HepG2 (cell line): Measurements from ENCODE around the gene CCDC74A. TPM values are rescaled to one million over a fixed set of nuclear protein-coding genes. Genes with fewer than 3 reads are reported as not detected.
"Not testable (repeated sequence)": the region's sequence is repeated elsewhere in the genome, so short reads cannot be mapped to it uniquely, and the experiment has no call there.

Source experiments
- ATAC-seq: fragments of 200-7000 bp; cut with Tn5 transposase; 3 replicates; pipeline ENCODE4 v1.9.1; 2020; ENCODE audit warnings: mild to moderate bottlenecking, moderate library complexity
- BruUV-seq: library from RNA; stranded (reverse); fragments of 400-500 nt; replicated peaks from 2 replicates; lab custom pipeline; 2021; lab: Mats Ljungman, UMichigan
- CTCF ChIA-PET: fragments of 300-600 bp; formaldehyde crosslinking; extraction: SDS; loops from one replicate; lab custom pipeline; 2021; ENCODE audit warnings: low total read pairs, inconsistent platforms, low intra/inter-chr PET ratio; lab: Yijun Ruan, JAX
- POLR2A ChIA-PET: fragments of 350-600 bp; sonication (Branson Sonifier 250); formaldehyde crosslinking; loops from one replicate; lab custom pipeline; 2020; ENCODE audit warnings: antibody characterized with exemption, inconsistent platforms; lab: Yijun Ruan, JAX
- DNase-seq: peaks from one replicate; pipeline ENCODE4 v3.0.0-alpha.2; 2015; ENCODE audit warnings: low spot score
- FAIRE-seq: peaks from 3 replicates; lab custom pipeline; 2011; peaks lifted over from hg19 to GRCh38; lab: Jason Lieb, UNC
- H2AFZ ChIP-seq: one replicate; pipeline ENCODE4 v1.6.1; 2011; ENCODE audit warnings: low read length, inconsistent platforms
- H3K27ac ChIP-seq: fragments of 300-600 bp; 3 replicates; pipeline ENCODE4 v1.8.0; 2011; ENCODE audit warnings: mixed run types, mild to moderate bottlenecking, mixed read lengths, low read length, inconsistent platforms; ENCODE audit not compliant: insufficient read depth; ENCODE audit errors: extremely low read length
- H3K27me3 ChIP-seq, 2 experiments: fragments of 200-600 bp in 1 of 2; 2 replicates in 1 of 2; 3 replicates in 1 of 2; pipeline versions ENCODE4 v1.6.0 to v1.8.0; 2011; ENCODE audit warnings: low read length in 2 of 2, mild to moderate bottlenecking in 2 of 2, moderate library complexity in 2 of 2, inconsistent platforms in 1 of 2; ENCODE audit not compliant: insufficient read depth in 2 of 2, control insufficient read depth in 1 of 2
- H3K36me3 ChIP-seq, 2 experiments: fragments of 200-600 bp in 1 of 2; replicated peaks in 1 of 2; 2 replicates in 1 of 2; 3 replicates in 1 of 2; pipeline versions ENCODE4 v1.5.1 to v1.8.0; 2011; ENCODE audit warnings: low read length in 2 of 2, inconsistent platforms in 1 of 2; ENCODE audit not compliant: insufficient read depth in 2 of 2, control insufficient read depth in 1 of 2
- H3K4me1 ChIP-seq: 2 replicates; pipeline ENCODE4 v1.5.1; 2012; ENCODE audit warnings: low read length, inconsistent platforms; ENCODE audit not compliant: insufficient read depth
- H3K4me2 ChIP-seq: 2 replicates; pipeline ENCODE4 v1.6.0; 2011; ENCODE audit warnings: low read depth, low read length, inconsistent platforms
- H3K4me3 ChIP-seq, 3 experiments: fragments of 200-600 bp in 1 of 3; sonication (generic), shearing (Covaris generic) in 1 of 3; replicated peaks in 1 of 3; 2 replicates each; pipeline ENCODE4 v1.5.1; 2011 to 2016; ENCODE audit warnings: low read length in 3 of 3, inconsistent platforms in 2 of 3, low read depth in 2 of 3, mild to moderate bottlenecking in 2 of 3, control low read depth in 1 of 3, mixed read lengths in 1 of 3; ENCODE audit not compliant: insufficient read depth in 1 of 3
- H3K79me2 ChIP-seq: one replicate; pipeline ENCODE4 v1.6.1; 2011; ENCODE audit warnings: low read length, inconsistent platforms; ENCODE audit not compliant: insufficient read depth
- H3K9ac ChIP-seq: 2 replicates; pipeline ENCODE4 v1.6.0; 2011; ENCODE audit warnings: mild to moderate bottlenecking, low read depth, low read length, inconsistent platforms; ENCODE audit not compliant: insufficient read depth
- H3K9me3 ChIP-seq: 2 replicates; pipeline ENCODE4 v1.5.1; 2012; ENCODE audit warnings: mild to moderate bottlenecking, low read length
- H4K20me1 ChIP-seq: 2 replicates; pipeline ENCODE4 v1.6.0; 2011; ENCODE audit warnings: inconsistent platforms, mild to moderate bottlenecking, low read length, moderate library complexity; ENCODE audit not compliant: insufficient read depth
- GATAD1 ChIP-seq: IDR thresholded peaks from 2 replicates; pipeline ENCODE4 v1.6.1; 2016; ENCODE audit warnings: missing genetic modification reagents, missing compliant biosample characterization
- HNF4G ChIP-seq, 2 experiments: sonication (generic) in 1 of 2; formaldehyde crosslinking in 1 of 2; IDR thresholded peaks; 2 replicates each; pipeline versions ENCODE4 v1.4.0 to v1.6.1; 2011 to 2020; ENCODE audit warnings: borderline replicate concordance in 2 of 2, low read depth in 2 of 2, mild to moderate bottlenecking in 2 of 2, low read length in 1 of 2, missing genetic modification reagents in 1 of 2, moderate library complexity in 1 of 2
- MED1 ChIP-seq: sonication (generic); formaldehyde crosslinking; IDR thresholded peaks from 2 replicates; pipeline ENCODE4 v1.4.0; 2020; ENCODE audit warnings: missing genetic modification reagents
- NFE2L1 ChIP-seq: sonication (generic); formaldehyde crosslinking; IDR thresholded peaks from 2 replicates; pipeline ENCODE4 v1.4.0; 2020; ENCODE audit warnings: missing genetic modification reagents, mild to moderate bottlenecking, borderline replicate concordance
- NR2F1 ChIP-seq, 2 experiments: fragments of 450-650 bp in 1 of 2; formaldehyde crosslinking in 1 of 2; IDR thresholded peaks; 2 replicates each; pipeline versions ENCODE4 v1.5.0 to v1.6.1; 2016 to 2020; ENCODE audit warnings: mild to moderate bottlenecking in 1 of 2, missing compliant biosample characterization in 1 of 2, missing genetic modification reagents in 1 of 2, moderate library complexity in 1 of 2
- POGZ ChIP-seq: sonication (generic); formaldehyde crosslinking; IDR thresholded peaks from 2 replicates; pipeline ENCODE4 v1.4.0; 2020; ENCODE audit warnings: mild to moderate bottlenecking, missing genetic modification reagents
- REL ChIP-seq: sonication (generic); formaldehyde crosslinking; conservative IDR thresholded peaks from 2 replicates; pipeline ENCODE4 v1.8.0; 2022; ENCODE audit warnings: mild to moderate bottlenecking, missing genetic modification reagents, moderate library complexity
- RNF2 ChIP-seq: fragments of 450-650 bp; conservative IDR thresholded peaks from 2 replicates; pipeline ENCODE4 v1.6.1; 2016; ENCODE audit warnings: low read depth
- SNRNP70 ChIP-seq: fragments of 200-400 bp; formaldehyde crosslinking; IDR thresholded peaks from 2 replicates; pipeline ENCODE4 v1.6.1; 2017; ENCODE audit warnings: mild to moderate bottlenecking, low read depth, low read length, moderate library complexity
- SP1 ChIP-seq, 2 experiments: fragments of 450-650 bp in 1 of 2; sonication (generic) in 1 of 2; formaldehyde crosslinking in 1 of 2; IDR thresholded peaks; 2 replicates each; pipeline versions ENCODE4 v1.4.0 to v1.6.1; 2016 to 2020; ENCODE audit warnings: missing genetic modification reagents in 1 of 2
- TBL1XR1 ChIP-seq: fragments of 150-350 bp; IDR thresholded peaks from 2 replicates; pipeline ENCODE4 v1.6.1; 2014; ENCODE audit warnings: borderline replicate concordance, low read length; ENCODE audit not compliant: partially characterized antibody
- ZBTB7A ChIP-seq: sonication (generic); formaldehyde crosslinking; IDR thresholded peaks from 2 replicates; pipeline ENCODE4 v1.8.0; 2022; ENCODE audit warnings: mild to moderate bottlenecking, missing genetic modification reagents
- ZNF230 ChIP-seq: sonication (generic); formaldehyde crosslinking; IDR thresholded peaks from 2 replicates; pipeline ENCODE4 v1.4.0; 2020; ENCODE audit warnings: mild to moderate bottlenecking, missing genetic modification reagents
- ZNF577 ChIP-seq: sonication (generic); formaldehyde crosslinking; IDR thresholded peaks from 2 replicates; pipeline ENCODE4 v1.4.0; 2020; ENCODE audit warnings: mild to moderate bottlenecking, low read depth, missing genetic modification reagents, borderline replicate concordance
- ZNF652 ChIP-seq: IDR thresholded peaks from 2 replicates; pipeline ENCODE4 v1.6.1; 2016; ENCODE audit warnings: low read depth, borderline replicate concordance
- ZNF709 ChIP-seq: sonication (generic); formaldehyde crosslinking; IDR thresholded peaks from 2 replicates; pipeline ENCODE4 v1.5.0; 2020; ENCODE audit warnings: mild to moderate bottlenecking, missing genetic modification reagents
- ZNF775 ChIP-seq: sonication (generic); formaldehyde crosslinking; IDR thresholded peaks from 2 replicates; pipeline ENCODE4 v1.4.0; 2020; ENCODE audit warnings: missing genetic modification reagents, mild to moderate bottlenecking, moderate library complexity, borderline replicate concordance
- WGBS: methylation state at CpG from one replicate; pipeline ENCODE4 v1.1.6; 2017; ENCODE audit warnings: low lambda C conversion rate; 5-methylcytosine and 5-hydroxymethylcytosine counted together
- in situ Hi-C: cut with HindIII; loops from 2 replicates; pipeline ENCODE4 v1.10.0; 2017; ENCODE audit warnings: low pct_unique_long_range_greater_than_20kb; ENCODE audit not compliant: extremely low pct_ligation_motif_present
- intact Hi-C: fragments of 100-400 bp; cut with micrococcal nuclease; formaldehyde crosslinking; loops from one replicate; pipeline ENCODE4 v1.10.0; 2022; ENCODE audit not compliant: unreplicated experiment
- polyA plus RNA-seq, 8 experiments: library from polyadenylated mRNA; depleted of rRNA in 3 of 8; stranded (reverse) in 7 of 8; unstranded in 1 of 8; fragments of >200 nt; fragmentation: Illumina TruSeq in 4 of 8; extraction: Trizol in 4 of 8; gene quantifications; 2 replicates each; pipeline versions ENCODE4 v1.2.1 to v1.2.3, GENCODE V29; 2011 to 2016; ENCODE audit warnings: low read depth in 4 of 8, missing spikeins in 1 of 8, mixed read lengths in 1 of 8; ENCODE audit not compliant: insufficient read depth in 1 of 8
- total RNA-seq, 5 experiments: library from RNA; depleted of rRNA; stranded (reverse); fragments of >200 nt; fragmentation: Illumina TruSeq; extraction: Trizol; gene quantifications; 2 replicates each; pipeline ENCODE4 v1.2.3, GENCODE V29; 2016; ENCODE audit warnings: low read depth in 1 of 5
- TF ChIP-seq, protein P1 (sequence below), 2 experiments: sonication (generic) in 1 of 2; formaldehyde crosslinking in 1 of 2; IDR thresholded peaks; 2 replicates each; pipeline versions ENCODE4 v1.5.1 to v1.6.1; 2011 to 2020; ENCODE audit warnings: borderline replicate concordance in 1 of 2, low read depth in 1 of 2, low read length in 1 of 2, mild to moderate bottlenecking in 1 of 2, missing genetic modification reagents in 1 of 2, moderate library complexity in 1 of 2

The CCDC74A gene
- total and polyA plus RNA-seq, 2 of the 13 experiments (the other 11 are each of a cell fraction or from before 2014, with no cell fraction given), result 0.15 to 0.17 TPM

DNA sequence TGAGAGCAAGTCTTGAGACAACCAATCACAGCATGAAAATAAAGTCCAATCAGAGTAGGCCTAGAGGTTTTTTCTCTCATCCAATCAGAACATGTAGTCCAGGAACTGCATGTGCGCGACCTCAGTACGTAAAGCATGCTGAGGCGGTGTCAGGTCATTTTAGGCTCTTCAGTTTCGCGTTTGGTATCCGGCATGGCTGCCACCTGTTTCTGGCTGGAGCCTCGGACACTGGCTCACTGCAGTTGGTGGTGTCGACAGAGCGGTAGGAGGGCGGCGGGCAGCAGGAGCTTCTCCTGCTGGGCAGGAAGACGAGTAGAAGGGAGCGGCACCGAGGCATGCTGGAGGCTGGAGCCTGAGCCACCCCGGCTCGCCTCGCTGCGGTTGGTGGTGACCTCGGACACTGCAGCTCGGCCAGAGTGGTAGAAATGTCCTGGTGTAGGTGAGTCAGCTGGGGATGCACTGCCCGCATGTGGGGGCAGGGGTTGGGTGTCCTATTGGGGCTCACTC is 15.8 kb downstream of the CCDC74A start:
- POLR2A ChIA-PET, result no interaction called here
- FAIRE-seq, result no peak

DNA sequence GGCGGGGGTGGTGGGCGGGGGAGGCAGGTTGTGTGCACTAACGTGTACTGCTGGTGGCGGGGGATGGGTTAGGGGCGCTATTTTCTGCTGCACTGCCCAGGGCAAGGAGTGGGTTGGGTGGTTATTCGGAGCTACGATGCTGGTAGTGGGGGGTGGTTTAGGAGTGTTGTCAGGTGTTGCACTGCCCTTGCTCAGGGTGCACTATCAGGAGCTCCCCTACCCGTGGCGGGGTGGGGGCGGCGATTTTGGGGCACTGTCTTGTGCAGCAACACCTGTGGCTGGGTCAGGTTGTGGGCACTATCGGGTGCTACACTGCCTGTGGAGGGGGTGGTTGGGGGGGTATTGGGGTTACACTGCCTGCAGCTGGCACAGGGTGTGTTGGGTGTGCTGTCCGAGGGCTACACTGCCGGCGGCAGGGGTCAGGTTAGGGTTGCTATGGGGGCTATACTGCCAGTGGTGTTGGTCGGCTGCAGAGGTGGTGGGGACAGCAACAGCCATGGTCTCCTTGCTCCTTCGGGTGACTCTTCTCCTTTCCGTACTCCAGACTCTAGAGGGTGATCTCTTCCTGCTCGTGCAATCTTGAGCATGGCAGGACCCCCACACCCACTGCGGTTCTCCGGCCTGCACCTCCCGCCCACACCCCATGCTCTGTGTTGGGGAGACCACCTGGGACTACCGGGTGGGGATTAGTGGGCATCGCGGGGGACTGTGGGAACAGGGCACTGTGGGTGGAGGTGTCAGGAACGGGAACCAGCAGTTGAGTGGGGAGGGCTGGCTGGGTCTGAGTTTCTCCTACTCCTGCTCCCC is 16.5 kb downstream of the CCDC74A start:
- H3K79me2 ChIP-seq, H3K36me3 ChIP-seq, H3K4me2 ChIP-seq, H2AFZ ChIP-seq, CTCF ChIA-PET, BruUV-seq, H4K20me1 ChIP-seq, H3K9me3 ChIP-seq, FAIRE-seq, in situ Hi-C loops, intact Hi-C loops, H3K4me1 ChIP-seq, DNase-seq, POLR2A ChIA-PET, H3K27ac ChIP-seq, H3K9ac ChIP-seq: not testable (repeated sequence)
- 42% methylated on average over 22 of the region's 26 CpGs for WGBS
- H3K4me3 ChIP-seq, result peak overlapping the region in 1 of 3 experiments; percentile 41; a peak in 2 of 6 replicates
- peak; percentile 63 for ATAC-seq
- H3K27me3 ChIP-seq, result peaks cover 0 to 15% of the 10 kb centered on the region in 2 experiments; a peak in 3 of 5 replicates

More for the DNA sequence above, 15.8 kb downstream of the CCDC74A start:
- no peaks in the 10 kb centered on the region for H3K79me2 ChIP-seq
- in situ Hi-C loops, result no loop called here
- peak; percentile 64 for ATAC-seq
- CTCF ChIA-PET, result no interaction called here
- 76% methylated on average over 19 of the region's 22 CpGs for WGBS
- H3K4me1 ChIP-seq, result no peaks in the 10 kb centered on the region
- no TSS peak for BruUV-seq
- H3K36me3 ChIP-seq, result no peaks in the 10 kb centered on the region
- DNase-seq, result no peak
- H3K4me3 ChIP-seq, result no peak overlapping the region
- no peak overlapping the region for H3K9ac ChIP-seq
- no peaks in the 10 kb centered on the region for H4K20me1 ChIP-seq
- no peak overlapping the region for H3K27ac ChIP-seq
- intact Hi-C loops, result no loop called here
- H2AFZ ChIP-seq, result no peak overlapping the region
- H3K4me2 ChIP-seq, result no peak overlapping the region
- TF ChIP-seq POGZ (CRISPR knock-in tag), result no peak
- TF ChIP-seq ZNF652 (CRISPR knock-in tag), result no peak
- TF ChIP-seq, protein P1, sequence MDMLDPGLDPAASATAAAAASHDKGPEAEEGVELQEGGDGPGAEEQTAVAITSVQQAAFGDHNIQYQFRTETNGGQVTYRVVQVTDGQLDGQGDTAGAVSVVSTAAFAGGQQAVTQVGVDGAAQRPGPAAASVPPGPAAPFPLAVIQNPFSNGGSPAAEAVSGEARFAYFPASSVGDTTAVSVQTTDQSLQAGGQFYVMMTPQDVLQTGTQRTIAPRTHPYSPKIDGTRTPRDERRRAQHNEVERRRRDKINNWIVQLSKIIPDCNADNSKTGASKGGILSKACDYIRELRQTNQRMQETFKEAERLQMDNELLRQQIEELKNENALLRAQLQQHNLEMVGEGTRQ (IDR thresholded peaks at IDR 0.05; ENCODE audit: low read depth, low read length), result no peak
- TF ChIP-seq, protein P1 (CRISPR knock-in tag; IDR thresholded peaks at IDR 0.05; ENCODE audit: borderline replicate concordance), result no peak
- no peak for TF ChIP-seq ZNF709 (CRISPR knock-in tag)
- no peak for TF ChIP-seq HNF4G (IDR thresholded peaks at IDR 0.05; ENCODE audit: borderline replicate concordance, low read depth, low read length)
- TF ChIP-seq HNF4G (CRISPR knock-in tag; IDR thresholded peaks at IDR 0.05; ENCODE audit: borderline replicate concordance, low read depth), result no peak
- TF ChIP-seq SNRNP70, result no peak
- TF ChIP-seq SP1 (IDR thresholded peaks at IDR 0.05), result no peak
- TF ChIP-seq SP1 (CRISPR knock-in tag; IDR thresholded peaks at IDR 0.05), result no peak
- TF ChIP-seq ZNF230 (CRISPR knock-in tag), result no peak
- TF ChIP-seq GATAD1 (CRISPR knock-in tag), result no peak
- no peak for TF ChIP-seq ZNF577
- TF ChIP-seq TBL1XR1, result no peak
- no peak for TF ChIP-seq ZBTB7A (CRISPR knock-in tag)
- TF ChIP-seq RNF2, result no peak
- no peak for TF ChIP-seq MED1 (CRISPR knock-in tag)
- TF ChIP-seq NR2F1 (CRISPR knock-in tag; IDR thresholded peaks at IDR 0.05), result no peak
- TF ChIP-seq ZNF775, result no peak
- TF ChIP-seq NFE2L1 (CRISPR knock-in tag), result no peak
- no peak for TF ChIP-seq REL (CRISPR knock-in tag)
- TF ChIP-seq, all 625 proteins: peak for 0
- H3K9me3 ChIP-seq, result no peaks in the 10 kb centered on the region
- peaks cover 0 to 15% of the 10 kb centered on the region in 2 experiments; a peak in 3 of 5 replicates for H3K27me3 ChIP-seq
